GM19468 (cell line): ENCODE measurements around the gene GAL3ST2.

Experiments
- ATAC-seq: cut with Tn5 transposase; IDR thresholded peaks from one replicate; pipeline ENCODE4 v1.9.1; 2021; ENCODE audit warnings: mild to moderate bottlenecking, moderate library complexity, moderate number of reproducible peaks; ENCODE audit not compliant: unreplicated experiment; ENCODE audit errors: extremely low read depth

GAL3ST2 gene

GRCh38 chr2:241852981-241853631, 76.5 kb downstream of the GAL3ST2 start:
- no peak for ATAC-seq
